Measurements from ENCODE around the gene ACOX1.

The ACOX1 gene

DNA sequence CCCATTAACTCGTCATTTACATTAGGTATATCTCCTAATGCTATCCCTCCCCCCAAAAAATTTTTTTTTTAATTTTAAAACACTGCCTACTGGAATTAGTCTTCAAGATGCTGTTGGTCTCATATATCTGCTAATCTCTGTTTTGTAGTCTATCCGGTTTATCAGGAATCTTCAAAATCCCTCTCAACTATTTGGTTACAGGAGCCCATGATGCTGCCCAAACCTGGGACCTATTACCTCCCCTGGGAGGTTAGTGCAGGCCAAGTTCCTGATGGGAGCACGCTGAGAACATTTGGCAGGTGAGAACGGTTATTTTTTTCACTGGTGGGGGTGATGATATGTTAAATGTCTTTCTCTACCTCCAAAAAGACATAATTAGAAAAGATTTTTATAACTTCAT lies 7.0 kb upstream of the ACOX1 start:
- no peak overlapping the region for H3K27ac ChIP-seq (replicated peaks)
- no peak for TF ChIP-seq POLR2AphosphoS5 (IDR thresholded peaks at IDR 0.05; ENCODE audit: low read depth)
- TF ChIP-seq, protein P1, sequence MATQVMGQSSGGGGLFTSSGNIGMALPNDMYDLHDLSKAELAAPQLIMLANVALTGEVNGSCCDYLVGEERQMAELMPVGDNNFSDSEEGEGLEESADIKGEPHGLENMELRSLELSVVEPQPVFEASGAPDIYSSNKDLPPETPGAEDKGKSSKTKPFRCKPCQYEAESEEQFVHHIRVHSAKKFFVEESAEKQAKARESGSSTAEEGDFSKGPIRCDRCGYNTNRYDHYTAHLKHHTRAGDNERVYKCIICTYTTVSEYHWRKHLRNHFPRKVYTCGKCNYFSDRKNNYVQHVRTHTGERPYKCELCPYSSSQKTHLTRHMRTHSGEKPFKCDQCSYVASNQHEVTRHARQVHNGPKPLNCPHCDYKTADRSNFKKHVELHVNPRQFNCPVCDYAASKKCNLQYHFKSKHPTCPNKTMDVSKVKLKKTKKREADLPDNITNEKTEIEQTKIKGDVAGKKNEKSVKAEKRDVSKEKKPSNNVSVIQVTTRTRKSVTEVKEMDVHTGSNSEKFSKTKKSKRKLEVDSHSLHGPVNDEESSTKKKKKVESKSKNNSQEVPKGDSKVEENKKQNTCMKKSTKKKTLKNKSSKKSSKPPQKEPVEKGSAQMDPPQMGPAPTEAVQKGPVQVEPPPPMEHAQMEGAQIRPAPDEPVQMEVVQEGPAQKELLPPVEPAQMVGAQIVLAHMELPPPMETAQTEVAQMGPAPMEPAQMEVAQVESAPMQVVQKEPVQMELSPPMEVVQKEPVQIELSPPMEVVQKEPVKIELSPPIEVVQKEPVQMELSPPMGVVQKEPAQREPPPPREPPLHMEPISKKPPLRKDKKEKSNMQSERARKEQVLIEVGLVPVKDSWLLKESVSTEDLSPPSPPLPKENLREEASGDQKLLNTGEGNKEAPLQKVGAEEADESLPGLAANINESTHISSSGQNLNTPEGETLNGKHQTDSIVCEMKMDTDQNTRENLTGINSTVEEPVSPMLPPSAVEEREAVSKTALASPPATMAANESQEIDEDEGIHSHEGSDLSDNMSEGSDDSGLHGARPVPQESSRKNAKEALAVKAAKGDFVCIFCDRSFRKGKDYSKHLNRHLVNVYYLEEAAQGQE (IDR thresholded peaks at IDR 0.05; ENCODE audit: insufficient replicate concordance, low read depth) = no peak
- no peak for TF ChIP-seq CTCF (IDR thresholded peaks at IDR 0.05; ENCODE audit: insufficient read depth, low read length)
- no peak for TF ChIP-seq GABPA (IDR thresholded peaks at IDR 0.05; ENCODE audit: low read depth)
- TF ChIP-seq SPI1 (IDR thresholded peaks at IDR 0.05; ENCODE audit: borderline replicate concordance, low read depth) = no peak
- H3K4me3 ChIP-seq (replicated peaks; ENCODE audit: insufficient read depth, low read length) = no peak overlapping the region
- H3K27me3 ChIP-seq (ENCODE audit: insufficient read depth, poor library complexity, severe bottlenecking) = no peaks in the 10 kb centered on the region
- no peak for DNase-seq (ENCODE audit: low read depth in 1 of 2, low spot score in 1 of 2)

DNA sequence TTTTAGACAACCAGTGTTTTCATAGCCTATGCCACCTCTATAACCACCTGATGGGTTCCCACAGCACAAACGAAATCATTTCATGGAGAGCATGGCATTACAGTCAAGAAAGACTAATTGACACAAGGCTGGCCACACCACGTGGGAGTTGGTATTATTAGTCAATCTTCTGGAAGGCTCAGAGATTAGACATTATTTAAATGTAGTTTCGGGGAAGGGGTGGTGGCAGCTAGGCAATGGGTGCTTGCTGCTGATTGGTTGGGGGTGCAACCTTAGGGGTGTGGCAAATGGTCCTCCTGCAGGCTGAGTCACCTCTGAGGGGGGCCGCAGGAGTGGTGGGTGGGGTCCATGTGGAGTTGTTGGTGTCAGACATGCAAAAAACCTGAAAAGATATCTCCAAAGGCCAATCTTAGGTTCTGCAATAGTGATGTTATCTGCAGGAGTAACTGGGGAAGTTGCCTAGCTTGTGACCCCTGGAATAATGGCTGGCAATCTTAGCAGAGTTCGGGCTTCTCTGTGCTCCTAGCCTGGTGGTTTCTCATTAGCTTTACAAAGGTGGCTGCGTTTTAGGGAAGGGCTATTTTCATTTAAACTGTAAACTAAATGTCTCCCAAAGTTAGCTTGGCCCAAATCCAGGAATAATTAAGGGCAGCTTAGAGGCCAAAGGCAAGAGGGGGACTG lies 4.7 kb upstream of the ACOX1 start:
- Histone ChIP-seq H3K27me3 (ENCODE audit: insufficient read depth, poor library complexity, severe bottlenecking) (no peaks in the 10 kb centered on the region), H3K27ac (replicated peaks) (no peak overlapping the region), H3K4me3 (replicated peaks; ENCODE audit: insufficient read depth, low read length) (no peak overlapping the region)
- TF ChIP-seq POLR2AphosphoS5 (IDR thresholded peaks at IDR 0.05; ENCODE audit: low read depth) = no peak
- no peak for TF ChIP-seq CTCF (IDR thresholded peaks at IDR 0.05; ENCODE audit: insufficient read depth, low read length)
- TF ChIP-seq, protein P1 (IDR thresholded peaks at IDR 0.05; ENCODE audit: insufficient replicate concordance, low read depth) = no peak
- no peak for TF ChIP-seq GABPA (IDR thresholded peaks at IDR 0.05; ENCODE audit: low read depth)
- TF ChIP-seq SPI1 (IDR thresholded peaks at IDR 0.05; ENCODE audit: borderline replicate concordance, low read depth) = no peak
- DNase-seq (ENCODE audit: low read depth in 1 of 2, low spot score in 1 of 2) = peak in 1 of 2 experiments; percentile 31

- TF ChIP-seq, protein P1 (IDR thresholded peaks at IDR 0.05; ENCODE audit: insufficient replicate concordance, low read depth) = no peak
- no peak for TF ChIP-seq CTCF (IDR thresholded peaks at IDR 0.05; ENCODE audit: insufficient read depth, low read length)
- TF ChIP-seq GABPA (IDR thresholded peaks at IDR 0.05; ENCODE audit: low read depth) = no peak
- TF ChIP-seq SPI1 (IDR thresholded peaks at IDR 0.05; ENCODE audit: borderline replicate concordance, low read depth) = no peak
- TF ChIP-seq POLR2AphosphoS5 (IDR thresholded peaks at IDR 0.05; ENCODE audit: low read depth) = no peak
Measured at GRCh38 chr17:75981019-75981615, 2.2 kb upstream of the ACOX1 start.

More at GRCh38 chr17:75981019-75981615, 2.2 kb upstream of the ACOX1 start:
- H3K4me3 ChIP-seq (replicated peaks; ENCODE audit: insufficient read depth, low read length) = no peak overlapping the region
- no peak for DNase-seq (ENCODE audit: low read depth in 1 of 2, low spot score in 1 of 2)
- H3K27me3 ChIP-seq (ENCODE audit: insufficient read depth, poor library complexity, severe bottlenecking) = no peaks in the 10 kb centered on the region
- no peak overlapping the region for H3K27ac ChIP-seq (replicated peaks)

Measured in HL-60 (cell line).